Panc1 (cell line): Measurements from ENCODE around the gene PPM1H. TPM values are rescaled to one million over a fixed set of nuclear protein-coding genes. Genes with fewer than 3 reads are reported as not detected.

Experiments used
- ATAC-seq: fragments of 200-7000 bp; cut with Tn5 transposase; 2 replicates; pipeline ENCODE4 v1.9.1; 2020; ENCODE audit warnings: mild to moderate bottlenecking, moderate library complexity
- BruUV-seq: library from RNA; stranded (reverse); fragments of 400-500 nt; replicated peaks from 2 replicates; lab custom pipeline; 2021; lab: Mats Ljungman, UMichigan
- CTCF ChIA-PET: fragments of 300-600 bp; sonication (Branson Sonifier 250); formaldehyde crosslinking; loops from one replicate; lab custom pipeline; 2022; ENCODE audit warnings: antibody characterized with exemption; lab: Charles Lee
- POLR2A ChIA-PET: fragments of 300-600 bp; sonication (Branson Sonifier 250); formaldehyde crosslinking; loops from one replicate; lab custom pipeline; 2022; ENCODE audit warnings: antibody characterized with exemption; lab: Charles Lee
- DNase-seq: peaks from one replicate; pipeline ENCODE4 v3.0.0-alpha.2; 2010; ENCODE audit warnings: low read depth, low spot score
- H3K27ac ChIP-seq: 2 replicates; pipeline ENCODE4 v1.5.1; 2011; ENCODE audit warnings: mild to moderate bottlenecking, low read length, inconsistent platforms
- H3K27me3 ChIP-seq: fragments of 200-500 bp; sonication (Bioruptor generic); 2 replicates; pipeline ENCODE4 v1.6.0; 2014; ENCODE audit warnings: low read length, inconsistent platforms; ENCODE audit not compliant: control insufficient read depth, insufficient read depth
- H3K36me3 ChIP-seq: fragments of 200-500 bp; sonication (Bioruptor generic); 2 replicates; pipeline ENCODE4 v1.5.1; 2014; ENCODE audit warnings: inconsistent platforms, mild to moderate bottlenecking, low read length, moderate library complexity; ENCODE audit not compliant: control insufficient read depth, insufficient read depth
- H3K4me1 ChIP-seq: 2 replicates; pipeline ENCODE4 v1.5.1; 2011; ENCODE audit warnings: inconsistent platforms, mild to moderate bottlenecking, low read length, moderate library complexity; ENCODE audit not compliant: control insufficient read depth, insufficient read depth
- H3K4me3 ChIP-seq, 2 experiments: 2 replicates each; pipeline ENCODE4 v1.5.1; 2011 to 2012; ENCODE audit warnings: low read depth in 2 of 2, low read length in 2 of 2, mild to moderate bottlenecking in 2 of 2, inconsistent platforms in 1 of 2, moderate library complexity in 1 of 2
- H3K9me3 ChIP-seq: fragments of 200-500 bp; sonication (Bioruptor generic); 2 replicates; pipeline ENCODE4 v1.5.1; 2014; ENCODE audit warnings: low read depth, mild to moderate bottlenecking, inconsistent platforms, low read length, moderate library complexity; ENCODE audit not compliant: control insufficient read depth, insufficient read depth
- CTCF ChIP-seq: fragments of 450-650 bp; IDR thresholded peaks from 2 replicates; pipeline ENCODE4 v1.5.1; 2017; ENCODE audit warnings: mild to moderate bottlenecking
- POLR2AphosphoS5 ChIP-seq: IDR thresholded peaks from 2 replicates; pipeline ENCODE4 v1.6.1; 2012; ENCODE audit warnings: mild to moderate bottlenecking, low read depth, low read length, moderate library complexity
- REST ChIP-seq, 2 experiments: IDR thresholded peaks; 2 replicates each; pipeline ENCODE4 v1.6.1; 2011 to 2012; ENCODE audit warnings: low read depth in 2 of 2, control low read depth in 1 of 2, low read length in 1 of 2, mild to moderate bottlenecking in 1 of 2, moderate library complexity in 1 of 2; ENCODE audit not compliant: insufficient read depth in 1 of 2
- SIN3A ChIP-seq: IDR thresholded peaks from 2 replicates; pipeline ENCODE4 v1.6.1; 2012; ENCODE audit warnings: low read depth, mild to moderate bottlenecking, low read length, moderate library complexity, borderline replicate concordance; ENCODE audit not compliant: insufficient read depth
- TCF7L2 ChIP-seq: IDR thresholded peaks from 2 replicates; pipeline ENCODE4 v1.6.1; 2011; ENCODE audit warnings: mild to moderate bottlenecking, low read depth, low read length, inconsistent platforms
- in situ Hi-C: cut with HindIII; loops from 2 replicates; pipeline ENCODE4 v1.10.0; 2016; ENCODE audit warnings: low sequenced_read_pairs, low pct_unique_long_range_greater_than_20kb
- intact Hi-C: fragments of 100-400 bp; cut with micrococcal nuclease; formaldehyde crosslinking; loops from one replicate; pipeline ENCODE4 v1.10.0; 2022; ENCODE audit not compliant: unreplicated experiment
- microRNA-seq: library from miRNA; unstranded; fragments of <30 nt; microRNA quantifications from one replicate; pipeline ENCODE4 v1.1.0, GENCODE V29; 2020; ENCODE audit not compliant: unreplicated experiment
- total RNA-seq: library from RNA; stranded (reverse); gene quantifications from one replicate; pipeline ENCODE4 v1.2.1, GENCODE V29; 2021; ENCODE audit not compliant: unreplicated experiment

Gene PPM1H
- total RNA-seq, 1 experiment from 2014 or later, result 22.9 TPM

- H3K36me3 ChIP-seq, result no peaks in the 10 kb centered on the region; the same call in 1 of the 2 replicates
- CTCF ChIA-PET, result no interaction called here
These were observed 337.7 kb downstream of the PPM1H start for GRCh38 chr12:62597253-62597652.

More at GRCh38 chr12:62597253-62597652, 337.7 kb downstream of the PPM1H start:
- POLR2A ChIA-PET, result interaction anchor here (0.7 kb wide), 1 partner anchor 200 kb away, joined by 7 read pairs; no protein-coding TSS in a partner anchor
- intact Hi-C loops (no loop called here), in situ Hi-C loops (no loop called here)
- no peak for DNase-seq
- Histone ChIP-seq H3K9me3 (no peaks in the 10 kb centered on the region), H3K27me3 (no peaks in the 10 kb centered on the region), H3K4me1 (peaks cover 8% of the 10 kb centered on the region), H3K4me3 (no peak overlapping the region), H3K27ac (no peak overlapping the region)
- ATAC-seq, result no peak
- TF ChIP-seq SIN3A, result no peak
- no peak for TF ChIP-seq REST (IDR thresholded peaks at IDR 0.05; ENCODE audit: insufficient read depth in 1 of 2, low read depth in 2 of 2, low read length in 1 of 2)
- no peak for TF ChIP-seq CTCF
- no peak for TF ChIP-seq POLR2AphosphoS5
- no peak for TF ChIP-seq TCF7L2
- BruUV-seq, result no TSS peak

Small RNA genes lying within 50 kb of the gene (microRNA-seq; reads per million reads assigned to microRNA genes)
- gene MIRLET7I, result 30,584 reads per million, percentile 98 among the genes with 10 or more reads in this experiment

Other genes starting within 250 kb of the PPM1H start
- 0.10 TPM for gene AVPR1A, start 216.1 kb upstream of the PPM1H start, total RNA-seq